Hematopoietic multipotent progenitor cell treated with erythropoietin and hydrocortisone succinate and interleukin-3 and kit ligand, for 15 days (in vitro differentiated cells): ENCODE data around the gene MCRIP1.

ENCODE experiments used
- DNase-seq: peaks from one replicate; pipeline ENCODE4 v3.0.0-alpha.2; 2015; ENCODE audit warnings: low spot score

MCRIP1 gene

DNA sequence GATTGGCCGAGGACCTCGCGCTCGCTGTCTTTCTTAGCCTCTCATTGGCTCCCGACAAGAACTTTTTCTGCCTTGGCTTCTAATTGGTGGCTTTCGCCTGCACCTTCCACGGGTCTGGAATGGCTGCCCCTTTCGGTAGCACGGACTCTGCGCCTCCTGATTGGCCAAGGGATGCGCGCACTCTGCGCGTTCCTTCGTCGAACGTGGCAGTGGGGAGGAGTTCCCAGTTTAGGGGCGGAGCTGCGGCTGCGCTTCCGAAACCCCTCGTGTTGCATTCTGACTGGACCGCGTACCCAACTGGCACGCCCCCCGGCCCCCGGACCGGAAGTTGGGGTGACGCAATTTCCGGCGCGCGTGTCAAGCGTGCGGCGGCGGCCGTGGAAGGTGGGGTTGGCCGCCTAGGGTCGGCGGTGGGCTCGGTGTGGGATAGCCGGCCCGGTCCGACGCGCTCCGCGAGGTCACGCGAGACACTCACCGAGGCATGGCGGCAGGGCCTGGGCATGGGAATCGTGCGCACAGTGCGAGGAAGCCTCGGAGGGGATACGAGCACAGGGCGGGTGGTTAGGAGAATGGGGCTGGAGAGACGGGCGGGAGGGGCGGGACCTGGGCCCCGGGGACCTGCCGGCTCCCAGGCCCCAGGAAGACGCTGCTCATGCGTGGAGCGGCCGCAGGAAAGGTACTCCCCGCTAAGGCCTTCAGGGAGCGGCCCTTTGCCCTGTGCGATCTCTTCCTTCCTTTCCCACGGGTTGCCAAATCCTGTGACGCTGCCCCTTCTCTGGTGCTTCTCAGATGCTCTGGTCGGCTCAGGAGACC is 27.9 kb upstream of the MCRIP1 start:
- DNase-seq: peak; percentile 100

DNA sequence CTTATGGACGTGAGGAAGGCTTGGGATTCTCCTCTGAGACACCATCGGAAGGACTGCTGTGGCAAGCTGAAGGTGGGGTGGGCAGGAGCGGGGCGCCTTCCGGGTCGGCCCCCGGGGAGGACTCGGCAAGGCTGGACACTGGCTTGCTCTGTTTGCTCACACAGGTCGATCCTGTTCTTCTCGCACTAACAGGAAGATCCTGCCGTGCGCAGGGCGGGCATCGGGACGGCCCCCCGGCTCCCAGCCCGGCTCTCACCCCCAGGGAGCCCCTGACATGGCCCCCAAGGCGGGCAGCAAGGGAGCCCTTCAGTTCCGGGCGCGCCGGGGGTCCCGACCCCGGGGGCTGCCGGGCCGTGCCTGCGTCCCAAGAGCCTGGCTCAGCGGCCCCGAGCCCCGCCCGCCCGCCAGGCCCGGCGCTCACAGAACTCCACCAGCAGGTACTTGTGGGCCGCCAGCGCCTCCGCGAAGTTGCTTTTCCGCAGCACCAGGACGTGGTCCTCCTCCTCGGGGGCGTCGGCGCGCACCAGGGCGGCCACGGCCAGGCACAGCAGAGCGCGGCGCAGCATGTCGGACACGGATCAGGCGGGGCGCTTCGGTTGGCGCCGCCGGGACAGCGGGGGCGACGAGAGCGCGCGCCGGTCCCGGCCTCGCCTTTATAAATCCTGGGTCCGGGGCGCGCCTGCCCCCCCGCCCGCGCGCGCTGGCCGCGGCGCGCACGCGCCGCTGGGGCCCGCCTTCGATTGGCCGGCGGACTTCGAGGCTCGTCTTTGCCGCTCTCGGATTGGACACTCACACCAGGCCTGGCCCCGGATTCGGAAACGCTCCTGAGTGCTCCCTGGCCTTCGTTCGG is 27.0 kb upstream of the MCRIP1 start, which contains the start of gene P4HB:
TSS of gene P4HB (minus strand) at position 630 of the 850 bp plus-strand sequence. CDS start at position 566, 64 bp downstream.
- DNase-seq: no peak

DNA sequence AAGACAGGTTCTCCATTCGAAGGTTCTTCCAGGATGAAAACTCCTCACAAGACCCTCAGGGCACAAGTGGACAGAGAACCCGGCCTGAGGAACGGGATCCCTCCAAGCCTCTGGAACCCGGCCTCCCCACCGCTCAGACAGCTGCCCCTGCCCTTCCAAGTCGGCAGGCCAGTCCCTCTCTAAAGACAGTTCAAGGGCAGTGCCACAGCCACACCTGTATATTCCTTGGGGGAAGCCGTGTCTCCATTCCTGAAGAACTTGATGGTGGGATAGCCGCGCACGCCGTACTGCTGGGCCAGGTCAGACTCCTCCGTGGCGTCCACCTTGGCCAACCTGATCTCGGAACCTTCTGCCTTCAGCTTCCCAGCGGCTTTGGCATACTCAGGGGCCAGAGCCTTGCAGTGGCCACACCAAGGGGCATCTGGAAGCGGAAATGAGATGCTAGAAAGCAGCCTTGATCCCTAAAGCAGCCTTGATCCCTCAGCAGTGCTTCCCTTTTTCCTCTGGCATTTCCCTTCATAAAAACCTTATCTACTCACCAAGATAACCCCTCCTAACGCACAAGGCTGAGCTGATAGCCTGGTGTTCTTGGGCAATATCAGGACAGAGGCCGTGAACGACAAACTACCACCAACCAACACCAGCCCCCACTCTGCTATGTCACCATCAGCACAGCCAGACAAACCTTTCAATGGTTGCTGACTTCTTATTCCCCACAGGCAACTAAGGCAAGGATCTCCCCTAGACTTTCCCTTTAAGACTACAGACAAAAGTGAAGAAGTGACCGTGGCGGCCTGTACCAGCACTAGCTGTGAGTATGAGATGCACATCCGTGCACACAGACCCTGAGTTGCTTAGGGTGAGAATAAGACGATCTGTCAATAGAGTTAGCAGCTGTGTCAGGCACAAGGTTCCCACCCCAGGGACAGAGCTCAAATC is 26.1 kb upstream of the MCRIP1 start:
- peak; percentile 14 for DNase-seq

DNA sequence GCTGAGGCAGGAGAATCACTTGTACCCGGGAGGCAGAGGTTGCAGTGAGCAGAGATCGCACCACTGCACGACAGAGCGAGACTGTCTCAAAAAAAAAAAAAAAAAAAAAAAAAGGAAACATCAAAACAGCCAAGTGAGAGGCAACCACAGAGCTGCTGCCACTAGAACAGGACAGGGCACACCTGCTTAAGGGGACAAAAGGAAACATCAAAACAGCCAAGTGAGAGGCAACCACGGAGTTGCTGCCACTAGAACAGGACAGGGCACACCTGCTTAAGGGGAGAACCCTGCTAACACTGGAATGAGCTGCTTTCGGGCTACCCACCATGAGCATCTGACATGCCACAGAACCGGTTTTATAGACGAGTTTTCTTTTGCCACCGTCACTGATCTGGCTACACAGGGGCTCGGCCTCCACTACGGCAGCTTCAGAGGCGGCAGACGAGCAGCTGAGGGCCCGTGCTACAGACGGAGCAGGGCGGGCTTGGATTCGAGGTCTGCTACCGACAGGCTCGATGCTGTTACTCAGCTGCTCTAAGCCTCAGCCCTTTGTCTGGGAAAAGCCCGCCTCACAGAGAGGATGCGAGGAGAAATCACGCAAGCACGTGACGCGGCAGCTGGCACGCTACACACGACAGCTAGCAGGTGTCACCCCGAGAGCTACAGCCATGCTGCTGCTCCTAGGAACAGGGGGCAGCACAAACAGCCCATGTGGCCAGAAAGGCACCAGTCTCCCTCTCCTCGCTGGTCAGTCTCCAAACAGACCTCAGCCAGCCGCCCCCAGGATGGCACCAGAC is 25.3 kb upstream of the MCRIP1 start:
- no peak for DNase-seq

DNA sequence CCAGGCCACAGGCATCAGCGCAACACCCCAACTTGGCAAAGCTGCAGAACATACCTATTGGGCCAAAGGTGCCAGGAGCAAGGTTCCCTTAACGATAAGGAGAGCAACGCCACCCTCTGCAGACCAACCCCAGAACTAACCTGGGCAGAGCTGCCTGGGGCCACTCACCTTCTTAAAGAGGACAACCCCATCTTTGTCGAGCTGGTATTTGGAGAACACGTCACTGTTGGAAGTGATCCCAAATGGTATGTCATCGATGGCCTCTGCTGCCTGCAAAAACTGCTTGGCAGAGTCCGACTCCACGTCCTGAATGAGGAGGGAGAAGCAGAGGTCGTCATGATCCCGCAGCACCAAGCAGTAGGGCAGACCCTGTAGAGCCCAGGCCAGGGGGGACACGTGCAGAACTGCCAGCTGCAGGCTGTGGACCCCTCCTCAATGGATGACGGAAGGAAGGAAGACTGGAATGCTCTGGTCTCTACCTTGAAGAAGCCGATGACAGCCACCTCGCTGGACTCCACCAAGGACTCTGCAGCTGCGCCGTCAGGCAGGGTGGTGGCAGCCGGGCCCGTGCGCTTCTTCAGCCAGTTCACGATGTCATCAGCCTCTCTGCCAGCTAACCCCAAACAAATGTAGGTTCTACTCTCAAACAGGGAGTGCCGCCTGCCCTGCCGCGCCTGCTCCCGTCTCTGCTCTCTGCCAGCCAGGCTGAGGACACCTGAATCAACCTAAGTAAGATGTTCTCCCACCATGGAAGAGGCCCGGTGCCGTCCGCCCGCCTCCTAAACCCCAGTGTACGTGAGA is 22.1 kb upstream of the MCRIP1 start:
- DNase-seq: peak; percentile 40

DNA sequence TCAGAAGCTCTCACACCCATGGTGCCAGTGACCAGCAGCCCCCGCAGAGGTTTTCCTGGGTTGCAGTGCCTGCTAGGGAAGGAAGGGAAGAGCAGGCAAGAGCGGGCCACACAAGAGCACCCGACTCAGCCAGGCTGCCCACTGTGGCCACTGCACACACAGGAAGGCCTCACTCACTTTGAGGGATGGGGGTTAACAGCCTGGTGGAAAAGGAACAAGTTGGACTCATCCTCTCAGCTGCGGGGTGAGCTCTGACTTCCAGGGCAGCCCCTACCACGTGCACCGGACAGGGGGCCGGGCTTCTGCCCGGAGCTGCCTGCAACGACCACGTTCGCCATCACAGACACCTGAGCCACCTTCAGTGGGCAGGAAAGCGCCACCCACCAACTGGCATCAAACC is 19.1 kb upstream of the MCRIP1 start:
- no peak for DNase-seq

DNA sequence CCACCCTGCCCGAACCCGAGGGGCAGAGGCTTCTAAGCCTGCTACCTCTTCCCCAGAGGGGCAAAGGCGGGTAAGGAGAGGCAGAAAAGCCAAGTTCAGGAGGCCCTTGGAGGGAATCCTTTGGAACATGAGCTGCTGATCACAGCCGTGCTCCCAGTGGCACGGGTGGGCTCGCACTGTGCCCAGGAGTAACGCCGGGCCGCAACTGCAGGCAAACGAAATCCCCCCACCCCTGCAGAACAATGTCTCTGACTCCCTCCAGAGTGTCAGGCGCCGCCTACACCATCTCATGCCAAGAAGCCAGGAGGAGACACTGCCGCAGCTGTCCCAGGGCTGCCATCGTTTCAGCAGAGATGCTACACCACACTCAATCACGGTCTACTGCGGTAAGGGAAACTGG is 18.3 kb upstream of the MCRIP1 start:
- no peak for DNase-seq

DNA sequence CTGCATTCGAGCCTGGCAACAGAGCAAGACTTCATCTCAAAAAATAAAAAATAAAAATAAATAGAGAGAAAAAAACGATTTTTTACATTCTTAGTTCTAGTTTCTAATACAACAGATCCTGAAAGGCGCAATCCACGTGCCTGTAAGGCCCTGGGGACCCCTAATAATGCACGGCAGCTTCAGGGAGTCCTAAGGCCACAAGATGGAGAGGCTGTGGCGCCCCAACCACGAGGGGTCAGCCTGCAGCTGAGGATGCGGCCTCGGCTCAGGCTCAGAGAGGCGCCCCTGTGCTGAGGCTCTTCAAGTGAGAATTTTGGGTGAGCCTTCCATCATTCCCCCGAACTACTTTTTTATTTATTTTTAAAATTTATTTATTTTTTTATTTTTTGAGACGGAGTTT is 16.4 kb upstream of the MCRIP1 start:
- DNase-seq: no peak

DNA sequence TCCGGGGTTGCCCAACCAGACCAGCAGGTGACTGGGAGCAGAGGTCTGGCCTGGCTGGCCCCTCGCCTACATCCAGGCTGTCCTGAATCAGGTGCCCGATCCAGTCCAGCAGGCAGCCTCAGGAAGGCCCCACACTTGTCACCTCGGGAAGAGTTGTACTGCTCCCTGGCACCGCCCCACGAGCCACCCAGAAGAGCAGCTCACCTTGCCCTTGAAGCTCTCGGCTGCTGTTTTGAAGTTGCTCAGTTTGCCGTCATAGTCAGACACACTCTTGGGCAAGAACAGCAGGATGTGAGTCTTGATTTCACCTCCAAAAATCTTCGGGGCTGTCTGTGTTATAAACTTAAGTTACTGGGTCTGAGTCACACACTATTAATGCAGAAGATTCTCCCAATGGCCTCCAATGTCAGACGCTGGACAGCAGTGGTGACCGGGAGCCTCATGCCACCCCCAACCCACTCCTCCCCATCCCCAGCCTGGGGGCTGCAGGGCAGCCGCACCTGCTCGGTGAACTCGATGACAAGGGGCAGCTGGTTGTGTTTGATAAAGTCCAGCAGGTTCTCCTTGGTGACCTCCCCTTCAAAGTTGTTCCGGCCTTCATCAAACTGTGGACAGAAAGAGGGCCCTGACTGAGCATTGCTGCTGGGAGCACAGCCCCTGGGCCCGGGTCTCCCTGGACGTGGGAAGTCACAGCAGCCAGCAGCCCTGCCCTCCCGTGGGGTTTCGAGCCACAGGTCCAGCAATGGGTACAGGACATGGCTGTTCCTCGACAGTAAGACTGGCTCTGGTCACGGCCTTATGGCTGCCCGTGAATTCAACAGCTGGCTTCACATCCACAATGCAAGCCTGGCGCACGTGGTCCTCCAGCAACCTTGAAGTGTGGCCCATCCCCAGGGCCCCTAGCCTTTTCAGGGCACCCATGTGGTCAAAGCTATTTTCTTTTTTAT is 13.9 kb upstream of the MCRIP1 start:
- no peak for DNase-seq

DNA sequence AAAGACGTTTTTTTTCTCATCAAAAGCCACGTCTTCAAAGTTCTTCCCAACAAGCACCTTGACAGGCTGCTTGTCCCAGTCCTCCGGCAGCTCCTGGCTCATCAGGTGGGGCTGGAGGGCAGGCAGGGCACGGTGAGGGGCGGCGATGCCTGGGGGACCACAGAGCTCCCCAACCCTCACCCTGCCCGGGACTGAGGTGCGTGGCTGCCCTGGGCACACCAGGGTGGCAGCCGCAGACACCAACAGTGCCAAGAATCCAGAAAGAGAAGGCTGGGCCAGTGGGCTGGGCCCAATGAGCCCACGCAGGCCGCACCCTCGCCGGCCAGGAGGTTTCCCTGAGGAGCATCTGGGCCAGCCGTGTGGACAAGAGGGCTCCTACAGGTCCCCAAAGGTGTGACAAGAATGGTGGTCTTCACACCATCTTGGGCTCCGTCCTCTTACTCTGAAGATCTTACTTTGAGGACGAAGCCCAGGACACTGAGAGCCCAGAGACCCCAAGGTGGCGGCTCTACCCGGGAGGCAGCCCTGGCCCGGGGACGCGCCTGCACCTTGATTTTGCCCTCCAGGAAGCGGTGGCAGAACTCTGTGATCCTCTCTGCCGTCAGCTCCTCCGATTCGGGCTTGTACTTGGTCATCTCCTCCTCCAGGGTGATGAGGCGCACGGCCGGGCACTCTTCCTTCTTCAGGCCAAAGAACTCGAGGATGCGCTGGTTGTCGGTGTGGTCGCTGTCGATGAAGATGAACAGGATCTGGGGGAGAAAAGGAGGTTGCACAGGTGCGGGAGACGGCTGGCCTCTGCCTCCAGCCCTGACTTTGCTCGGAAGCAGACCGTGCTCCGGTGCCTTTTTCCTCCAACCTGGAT is 13.0 kb upstream of the MCRIP1 start:
- DNase-seq: no peak

DNA sequence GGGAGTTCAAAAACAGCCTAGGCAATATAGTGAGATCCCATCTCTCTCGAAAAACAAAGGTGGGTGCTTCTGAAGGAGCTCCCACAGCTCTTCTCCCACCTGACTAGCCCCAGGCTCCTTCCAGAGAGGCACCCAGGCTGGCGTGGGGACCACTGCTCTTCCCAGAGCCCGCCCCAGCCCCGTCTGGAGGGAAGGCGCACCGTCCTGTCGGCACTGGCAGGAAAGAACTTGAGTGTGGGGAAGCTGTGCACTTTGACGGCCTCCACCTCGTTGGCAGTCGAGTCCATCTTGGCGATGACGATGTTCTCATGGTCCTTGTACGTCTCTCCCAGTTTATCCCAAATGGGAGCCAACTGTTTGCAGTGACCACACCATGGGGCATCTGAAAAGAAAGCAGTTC is 12.3 kb upstream of the MCRIP1 start:
- no peak for DNase-seq

DNA sequence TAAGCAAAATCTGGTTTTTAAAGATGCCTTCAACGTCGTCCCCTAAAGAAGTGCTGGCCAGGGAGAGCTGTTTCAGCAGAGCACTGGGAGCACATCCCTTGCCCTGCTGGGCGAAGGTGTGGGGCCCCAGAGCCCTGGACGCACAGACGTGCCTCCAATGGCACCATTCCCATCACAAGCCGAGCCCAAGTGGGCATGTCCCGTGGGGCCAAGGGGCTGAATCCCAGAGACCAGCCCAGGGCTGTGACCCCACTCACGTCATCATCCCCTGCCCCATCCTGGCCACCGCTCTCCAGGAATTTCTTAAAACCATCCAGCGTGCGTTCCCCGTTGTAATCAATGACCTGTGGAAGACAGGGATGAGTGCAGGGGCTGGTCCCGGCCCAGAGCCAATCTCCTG is 11.8 kb upstream of the MCRIP1 start:
- no peak for DNase-seq

DNA sequence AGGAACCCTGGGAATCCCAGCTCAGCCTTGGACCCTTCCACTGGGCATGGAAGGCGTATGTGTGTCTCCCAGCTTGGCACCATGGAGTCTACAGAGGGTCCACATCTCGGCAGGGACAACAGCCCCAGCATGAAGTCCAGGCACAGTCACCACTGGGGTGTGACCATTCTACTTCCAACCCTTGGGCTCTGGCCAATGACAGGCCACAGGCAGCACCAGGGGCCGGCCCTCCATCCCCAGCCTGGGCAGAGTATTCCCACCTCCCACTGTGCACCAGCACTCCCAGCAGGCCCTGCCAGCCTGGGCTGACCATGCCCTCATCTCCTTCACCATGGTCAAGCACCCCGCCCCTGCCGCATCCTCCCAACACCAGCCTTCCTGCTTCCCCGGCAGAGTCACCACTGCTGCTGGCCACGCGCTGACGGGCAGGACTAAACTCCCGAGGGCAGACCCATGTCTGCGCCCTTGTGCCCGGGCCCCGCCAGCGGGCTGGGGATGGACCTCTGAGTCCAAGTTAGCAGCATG is 11.3 kb upstream of the MCRIP1 start:
- DNase-seq: no peak

DNA sequence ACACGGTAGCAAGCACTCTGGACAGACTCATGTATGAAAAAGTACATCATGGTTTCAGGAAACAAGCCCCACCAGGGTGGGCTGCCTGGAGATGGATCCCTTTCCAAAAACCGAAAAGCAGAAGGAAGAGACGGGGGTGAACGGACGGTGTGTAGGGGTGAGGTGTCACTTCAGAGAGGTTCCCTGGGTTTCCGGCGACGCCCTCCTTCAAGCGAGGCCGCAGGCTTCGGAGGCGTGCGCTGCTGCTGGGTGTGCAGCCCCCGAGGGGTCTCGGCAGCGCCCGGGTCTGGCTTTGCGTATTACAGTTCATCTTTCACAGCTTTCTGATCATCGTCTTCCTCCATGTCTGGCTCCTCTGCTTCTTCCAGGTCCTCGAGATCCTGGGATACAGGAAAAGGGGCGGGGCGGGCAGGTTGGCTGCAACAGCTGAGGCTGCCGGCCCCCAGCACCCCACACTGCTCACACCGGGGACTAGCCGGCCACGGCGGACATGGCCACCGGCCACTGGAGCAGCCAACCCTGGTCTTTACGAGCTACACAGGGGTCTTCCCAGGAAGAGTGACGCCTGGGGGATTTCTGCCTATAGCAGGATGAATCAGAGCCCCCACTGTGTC is 10.7 kb upstream of the MCRIP1 start:
- DNase-seq: no peak

DNA sequence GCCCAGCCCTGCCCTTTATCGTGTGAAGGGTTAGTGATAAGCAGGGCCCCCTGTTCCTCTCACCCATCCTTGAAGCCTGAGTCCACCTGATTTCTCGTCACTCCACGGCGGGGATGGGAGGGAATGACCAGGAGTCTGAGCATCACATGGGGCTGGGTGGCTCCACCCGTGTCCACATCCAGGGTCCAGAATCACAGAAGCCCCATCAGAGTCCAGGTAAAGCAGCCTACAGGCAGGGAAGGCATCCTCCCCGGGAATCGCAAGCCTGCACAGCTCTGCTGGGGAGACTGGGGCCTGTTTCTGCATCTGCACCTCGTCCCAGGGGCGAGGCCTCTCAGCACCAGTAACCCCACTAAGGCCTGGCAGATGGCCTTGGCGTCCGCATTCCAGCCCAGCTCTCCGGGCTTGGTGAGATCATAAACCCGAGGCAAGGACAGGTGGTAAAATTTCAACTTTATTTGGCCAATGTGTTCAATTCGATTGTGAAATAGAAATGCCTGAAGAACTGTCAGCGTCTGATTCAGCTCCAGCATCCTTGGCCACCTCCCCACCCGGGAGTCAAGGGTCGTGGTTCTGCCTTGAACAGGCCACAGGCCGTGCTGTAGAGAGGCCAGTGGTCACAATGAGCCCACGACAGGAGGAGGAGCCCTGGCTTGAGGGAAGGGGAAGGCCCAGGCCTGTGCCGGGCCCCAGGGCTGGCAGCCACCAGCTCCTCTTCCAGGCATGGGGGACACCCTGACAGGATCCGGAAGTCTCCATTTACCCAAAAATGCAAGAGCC is 9.8 kb upstream of the MCRIP1 start:
- no peak for DNase-seq

DNA sequence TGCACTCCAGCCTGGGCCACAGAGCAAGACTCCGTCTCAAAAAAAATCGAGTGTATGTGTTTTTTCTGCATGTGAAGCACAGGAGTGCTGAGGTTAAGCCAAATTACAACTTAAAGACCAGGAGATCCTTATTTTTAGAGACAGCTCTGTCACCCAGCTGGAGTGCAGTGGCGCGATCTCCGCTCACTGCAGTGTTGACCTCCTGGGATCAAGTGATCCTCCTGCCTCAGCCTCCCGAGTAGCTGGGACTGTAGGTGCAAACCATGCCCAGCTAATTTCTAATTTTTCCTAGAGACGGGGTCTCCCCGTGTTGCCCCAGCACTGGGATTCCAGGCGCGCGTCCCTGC is 9.3 kb upstream of the MCRIP1 start:
- no peak for DNase-seq

DNA sequence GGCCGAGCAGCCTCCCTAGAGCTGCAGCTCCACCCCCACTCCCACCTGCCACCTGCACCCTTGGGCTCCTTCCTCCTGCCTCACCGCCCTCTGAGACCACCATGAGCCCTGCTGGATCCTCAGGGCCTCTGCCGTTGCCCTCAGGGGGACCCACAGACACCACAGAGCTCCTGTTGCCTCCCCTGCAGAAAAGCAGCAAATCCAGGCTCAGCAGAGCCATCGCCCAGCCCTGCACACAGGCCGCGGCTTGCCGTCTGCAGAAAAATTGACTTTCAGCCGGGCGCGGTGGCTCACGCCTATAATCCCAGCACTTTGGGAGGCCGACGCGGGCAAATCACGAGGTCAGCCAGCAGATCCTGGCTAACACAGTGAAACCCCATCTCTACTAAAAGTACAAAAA is 8.8 kb upstream of the MCRIP1 start:
- no peak for DNase-seq
